H1 (cell line): ENCODE data around the gene CPZ. TPM values are rescaled to one million over a fixed set of nuclear protein-coding genes. Genes with fewer than 3 reads are reported as not detected.

Source experiments
- GABPA ChIP-seq: IDR thresholded peaks from 2 replicates; pipeline ENCODE4 v1.6.1; 2011; ENCODE audit warnings: mild to moderate bottlenecking, low read length, moderate library complexity, borderline replicate concordance; ENCODE audit not compliant: insufficient read depth
- MAFK ChIP-seq: IDR thresholded peaks from 2 replicates; pipeline ENCODE4 v1.6.1; 2012; ENCODE audit warnings: low read depth, mild to moderate bottlenecking, improper control_type of control experiment, low read length
- MAX ChIP-seq: IDR thresholded peaks from 2 replicates; pipeline ENCODE4 v1.6.1; 2012; ENCODE audit warnings: inconsistent platforms
- RBBP5 ChIP-seq: IDR thresholded peaks from 2 replicates; pipeline ENCODE4 v1.7.1; 2012; ENCODE audit warnings: low read depth, mild to moderate bottlenecking, inconsistent platforms, low read length, moderate library complexity, borderline replicate concordance
- TAF1 ChIP-seq: IDR thresholded peaks from 2 replicates; pipeline ENCODE4 v1.6.1; 2011; ENCODE audit warnings: mild to moderate bottlenecking, low read depth, low read length
- polyA plus RNA-seq, 7 experiments: library from polyadenylated mRNA; depleted of rRNA in 3 of 7; stranded (reverse) in 5 of 7; unstranded in 2 of 7; fragments of >200 nt in 5 of 7; fragments of 200-250 nt in 2 of 7; gene quantifications; 1 replicate in 5 of 7; 2 replicates in 1 of 7; 4 replicates in 1 of 7; pipeline versions ENCODE4 v1.2.1 to v1.2.3, GENCODE V29; 2011 to 2013; ENCODE audit warnings: missing spikeins in 2 of 7, mixed read lengths in 2 of 7
- total RNA-seq: library from RNA; stranded (reverse); fragmentation: NEBNext Ultra II Directional; extraction: Animal tissue kit (Norgen Biotek cat#: 25700); gene quantifications from 2 replicates; pipeline ENCODE4 v1.2.1, GENCODE V29; 2021

Gene CPZ
- total and polyA plus RNA-seq, 2 of the 8 experiments (the other 6 are each of a cell fraction or from before 2014, with no cell fraction given), result 28.8 to 40.7 TPM

- no peak for TF ChIP-seq RBBP5
- no peak for TF ChIP-seq TAF1
- TF ChIP-seq MAFK, result no peak
- no peak for TF ChIP-seq GABPA
- TF ChIP-seq MAX, result no peak
Observed at GRCh38 chr4:8552581-8553205, 39.9 kb upstream of the CPZ start (continued).
